Measurements from ENCODE around the gene TDRD9.
A peak's percentile ranks its signal among the peaks of the same experiment; 100 is the strongest.
"Not testable (repeated sequence)": the region's sequence is repeated elsewhere in the genome, so short reads cannot be mapped to it uniquely, and the experiment has no call there.

TDRD9 gene

DNA sequence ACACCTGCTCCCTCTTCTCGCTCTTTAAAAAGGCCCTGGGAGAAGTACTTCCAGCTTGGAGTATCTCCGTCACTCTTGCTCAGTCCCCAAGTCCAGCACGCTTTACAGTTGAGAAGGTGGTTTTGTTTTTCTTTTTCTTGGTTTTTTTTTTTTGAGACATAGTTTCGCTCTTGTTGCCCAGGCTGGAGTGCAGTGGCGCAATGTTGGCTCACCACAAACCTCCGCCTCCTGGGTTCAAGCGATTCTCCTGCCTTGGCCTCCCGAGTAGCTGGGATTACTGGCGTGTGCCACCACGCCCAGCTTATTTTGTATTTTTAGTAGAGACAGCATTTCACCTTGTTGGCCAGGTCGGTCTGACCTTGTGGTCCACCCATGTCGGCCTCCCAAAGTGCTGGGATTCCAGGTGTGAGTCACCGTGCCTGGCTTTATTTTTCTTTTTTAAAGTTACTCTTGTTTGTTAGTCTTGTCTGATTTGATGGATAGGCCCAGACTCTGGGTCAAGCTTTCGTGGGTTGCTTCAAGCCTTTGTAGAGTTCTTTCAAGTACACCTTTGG is 1.9 kb downstream of the TDRD9 start:
- FAIRE-seq: no peak

DNA sequence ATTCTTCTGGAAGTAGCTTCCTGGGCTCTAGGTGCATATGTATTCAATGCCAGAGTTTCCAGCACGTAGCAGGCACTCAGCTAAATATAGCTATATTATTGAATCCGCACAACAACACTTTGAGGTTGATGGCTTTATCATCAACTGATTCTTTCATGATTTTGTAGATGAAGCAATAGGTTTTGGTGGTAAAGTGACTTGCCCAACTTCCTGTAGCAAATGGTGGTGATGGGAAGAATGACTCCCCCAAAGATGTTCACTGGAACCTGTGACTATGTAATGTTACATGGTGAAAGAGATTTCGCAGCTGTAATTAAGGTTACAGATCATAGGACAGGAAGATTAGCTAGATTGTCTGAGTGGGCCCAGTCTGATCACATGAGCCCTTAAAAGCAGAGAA is 3.2 kb downstream of the TDRD9 start:
- no peak for FAIRE-seq

DNA sequence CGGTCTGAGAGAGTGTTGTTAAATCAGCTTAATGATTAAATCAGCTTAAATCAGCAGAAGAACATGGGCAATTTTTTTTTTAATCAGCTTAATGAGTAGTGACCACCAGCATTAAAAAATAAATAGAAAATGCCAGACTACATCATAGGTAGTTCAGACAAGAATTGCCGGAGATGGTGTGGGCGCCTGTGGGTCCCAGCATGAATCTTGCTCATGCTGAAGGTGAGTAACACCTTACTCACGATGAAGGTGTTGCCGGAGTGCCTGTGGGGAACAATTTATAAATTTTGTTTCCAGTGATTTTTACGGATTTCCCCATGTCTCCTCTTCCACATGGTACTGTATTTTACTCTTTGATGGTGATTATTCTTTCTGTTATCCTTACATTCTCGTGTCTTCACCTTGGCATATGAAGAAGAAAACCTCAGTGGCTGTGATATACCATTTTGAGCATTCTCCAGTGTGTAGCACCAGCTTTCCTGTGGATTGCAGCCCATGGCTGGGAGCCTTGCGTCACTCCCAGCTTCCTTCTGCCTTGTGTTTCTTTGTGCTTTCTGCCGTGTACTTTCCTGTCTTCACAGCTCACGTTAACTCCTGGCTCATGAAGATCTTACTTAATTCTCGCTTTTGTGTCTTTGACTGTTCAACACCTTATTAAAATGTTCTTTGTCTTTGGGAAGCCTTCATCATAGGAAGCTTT is 4.7 kb downstream of the TDRD9 start:
- FAIRE-seq: no peak

DNA sequence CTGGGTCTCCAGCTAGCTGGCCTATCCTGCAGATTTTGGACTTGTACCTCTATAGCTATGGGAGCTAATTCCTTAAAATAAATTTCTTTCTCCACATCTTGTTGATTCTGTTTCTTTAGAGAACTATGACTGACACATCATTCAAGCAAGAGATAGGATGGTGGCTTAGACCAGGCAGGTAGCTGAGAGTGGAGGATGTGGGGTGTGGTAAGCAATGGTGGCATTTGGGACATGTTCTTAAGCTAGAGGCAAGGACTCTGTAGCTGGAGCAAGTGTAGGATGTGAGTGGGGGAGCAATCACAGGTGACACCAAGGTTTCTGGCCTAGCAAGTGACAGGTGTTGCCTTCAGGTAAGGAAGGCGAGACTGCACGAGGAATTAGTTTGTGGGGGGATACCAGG is 6.8 kb downstream of the TDRD9 start:
- FAIRE-seq: no peak

DNA sequence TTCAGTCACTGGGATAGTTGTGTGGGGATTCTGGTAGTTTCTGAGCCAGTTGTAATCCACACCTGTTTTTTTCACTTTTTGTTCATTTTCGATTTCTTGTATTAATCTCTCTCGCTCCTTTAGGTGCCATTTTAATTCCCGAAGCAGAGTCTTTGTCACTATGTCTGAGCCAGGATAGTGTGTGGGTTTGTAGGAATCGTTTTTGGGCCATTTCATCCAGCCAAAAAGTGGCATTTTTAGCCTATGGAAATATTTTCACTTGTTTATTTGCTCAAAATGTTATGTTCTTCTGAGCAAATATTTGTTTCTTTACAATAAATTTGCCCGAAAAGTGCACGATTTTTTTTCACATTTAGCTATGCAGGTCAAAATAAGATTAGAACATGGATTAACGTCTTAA is 13.2 kb downstream of the TDRD9 start:
- no peak for FAIRE-seq

DNA sequence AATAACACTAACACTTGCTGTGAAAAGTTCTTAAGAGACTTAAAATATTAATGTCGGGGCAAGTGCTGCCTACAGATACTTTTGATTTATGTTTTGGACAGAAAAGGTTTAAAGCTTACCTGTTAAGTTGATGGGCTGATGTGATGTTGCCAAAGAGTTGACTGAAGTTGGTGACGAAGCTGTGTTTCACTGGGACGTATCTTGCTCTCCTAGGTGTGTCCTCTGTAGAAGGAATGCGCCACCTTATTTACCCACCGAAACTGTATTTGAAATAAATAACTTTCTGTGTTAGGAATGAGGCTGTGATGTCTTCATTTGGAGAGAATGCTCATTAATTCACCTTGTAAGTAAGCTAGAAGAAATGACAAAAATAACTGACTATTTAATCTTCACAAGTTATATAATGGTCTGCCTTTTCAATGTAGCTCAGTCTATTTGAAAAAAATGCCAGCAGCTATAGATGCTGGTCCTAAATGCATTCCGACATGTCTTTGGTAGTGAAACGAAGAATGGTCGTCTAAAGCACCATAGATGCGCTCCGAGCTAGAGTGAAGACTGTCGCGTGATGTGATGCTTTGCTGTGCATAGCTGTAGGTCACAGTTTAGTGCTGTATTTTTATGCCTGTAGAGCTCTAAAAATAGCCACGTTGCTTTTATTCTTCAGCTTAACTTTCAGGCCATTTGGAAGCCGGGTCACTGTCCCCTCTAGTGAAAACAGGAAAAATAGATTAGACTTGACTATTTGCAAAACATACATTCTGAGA is 13.9 kb downstream of the TDRD9 start, which contains the start of gene RD3L:
RD3L (minus strand) TSS at position 557 of the 764 bp plus-strand sequence. CDS start 834 bp downstream, outside the sequence.
- FAIRE-seq: no peak

DNA sequence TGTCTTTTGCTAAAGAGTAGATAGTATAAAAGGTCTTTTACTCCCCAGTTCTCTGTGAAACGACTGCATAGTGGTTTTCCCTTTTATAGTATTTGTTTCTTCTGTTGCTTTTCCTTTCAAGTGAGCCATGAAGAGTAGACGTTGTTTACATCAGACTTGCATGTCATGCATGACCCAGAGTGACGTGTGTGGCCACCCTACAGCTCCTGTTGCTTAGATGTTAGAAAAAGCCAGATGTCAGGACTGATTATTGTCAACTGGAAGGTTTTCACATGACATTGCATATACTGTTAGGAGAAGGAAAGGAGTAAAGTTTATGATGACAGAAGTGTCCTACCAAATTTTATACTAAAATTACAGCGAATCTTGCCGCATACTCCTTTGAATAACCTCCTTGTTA is 15.4 kb downstream of the TDRD9 start:
- no peak for FAIRE-seq

DNA sequence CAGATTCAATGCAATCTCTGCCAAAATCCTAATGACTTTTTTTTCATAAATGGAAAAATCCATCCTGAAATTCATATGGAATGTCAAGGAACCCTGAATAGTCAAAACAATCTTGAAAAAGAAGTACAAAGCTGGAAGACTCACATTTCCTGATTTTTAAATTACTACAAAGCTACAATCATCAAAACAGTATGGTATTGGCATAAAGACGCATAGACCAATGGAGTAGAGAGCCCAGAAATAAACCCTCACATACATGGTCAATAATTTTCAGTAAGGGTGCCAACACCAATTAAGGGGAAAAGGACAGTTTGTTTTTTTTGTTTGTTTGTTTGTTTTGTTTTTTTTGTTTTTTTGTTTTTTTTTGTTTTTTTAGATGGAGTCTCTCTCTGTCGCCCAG is 18.7 kb downstream of the TDRD9 start:
- FAIRE-seq: no peak

DNA sequence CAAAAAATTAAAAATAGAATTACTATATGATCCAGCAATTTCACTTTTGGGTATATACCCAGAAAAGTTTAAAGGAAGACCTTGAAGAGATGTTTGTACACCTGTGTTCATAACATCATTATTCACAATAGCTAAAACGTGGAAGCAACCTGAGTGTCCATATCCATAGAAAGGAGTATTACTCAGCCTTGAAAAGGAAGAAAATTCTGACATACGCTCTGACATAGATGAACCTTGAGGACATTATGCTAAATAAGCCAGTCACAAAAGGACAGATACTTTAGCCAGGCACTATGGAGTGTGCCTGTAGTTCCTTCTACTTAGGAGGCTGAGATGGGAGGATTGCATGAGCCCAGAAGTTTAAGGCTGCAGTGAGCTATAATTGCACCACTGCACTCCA is 20.2 kb downstream of the TDRD9 start:
- no peak for FAIRE-seq

DNA sequence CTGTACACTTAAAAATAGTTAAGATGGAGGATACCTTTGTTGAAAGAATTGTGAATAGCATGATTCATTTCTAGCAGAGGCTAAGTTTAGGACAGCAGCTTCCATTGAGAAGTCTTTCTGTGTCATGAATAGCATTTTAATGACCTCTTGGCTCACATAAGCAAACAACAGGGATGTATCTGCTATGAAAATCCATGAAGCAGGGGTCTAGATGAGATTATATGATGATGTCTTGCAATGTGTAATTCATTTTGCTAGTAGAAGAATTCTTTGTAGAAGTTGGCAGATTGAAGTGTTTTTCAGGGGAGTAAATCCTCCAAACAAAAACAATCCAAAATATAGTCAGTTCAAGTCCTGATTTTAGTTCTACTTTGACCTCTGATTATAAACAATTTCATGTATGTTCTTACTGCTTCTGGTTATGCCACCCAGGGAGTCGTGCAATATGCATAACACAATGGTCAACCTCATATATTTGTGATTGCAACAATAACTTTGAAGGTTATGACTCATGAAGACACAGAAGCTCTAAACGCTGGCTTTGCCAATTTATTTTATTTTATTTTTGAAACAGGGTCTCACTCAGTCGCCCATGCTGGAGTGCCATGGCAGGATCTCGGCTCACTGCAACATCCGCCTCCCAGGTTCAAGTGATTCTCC is 21.0 kb downstream of the TDRD9 start:
- FAIRE-seq: no peak

DNA sequence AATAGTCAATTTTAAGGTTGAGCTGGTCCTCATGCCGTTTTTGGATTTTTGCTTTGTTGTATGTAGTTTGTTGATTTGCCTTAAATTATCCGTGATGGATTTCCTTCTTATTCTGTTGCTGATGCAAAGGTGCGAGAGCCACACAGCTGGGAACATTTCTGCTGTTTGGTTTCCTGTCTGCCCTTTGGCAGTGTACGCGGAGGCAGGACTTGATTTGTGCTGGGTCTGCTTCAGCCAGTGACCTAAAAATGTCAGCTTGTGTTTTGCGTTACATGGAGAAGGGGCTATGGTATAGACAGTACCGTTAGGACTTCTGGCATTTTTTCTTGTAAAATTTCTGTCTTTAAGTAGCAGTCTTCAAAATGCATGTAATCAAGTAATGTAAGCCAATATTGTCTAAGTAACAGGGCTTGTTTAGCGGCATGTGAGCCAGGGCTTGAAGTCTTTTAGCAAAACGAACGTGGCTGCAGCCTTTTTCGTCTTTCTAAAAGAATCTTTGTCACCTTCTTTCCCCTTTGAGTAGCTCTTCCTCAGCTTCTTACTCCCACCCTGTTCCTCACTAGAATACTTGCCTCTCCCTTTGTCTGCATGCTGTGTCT is 32.3 kb downstream of the TDRD9 start:
- FAIRE-seq: peak; percentile 24

DNA sequence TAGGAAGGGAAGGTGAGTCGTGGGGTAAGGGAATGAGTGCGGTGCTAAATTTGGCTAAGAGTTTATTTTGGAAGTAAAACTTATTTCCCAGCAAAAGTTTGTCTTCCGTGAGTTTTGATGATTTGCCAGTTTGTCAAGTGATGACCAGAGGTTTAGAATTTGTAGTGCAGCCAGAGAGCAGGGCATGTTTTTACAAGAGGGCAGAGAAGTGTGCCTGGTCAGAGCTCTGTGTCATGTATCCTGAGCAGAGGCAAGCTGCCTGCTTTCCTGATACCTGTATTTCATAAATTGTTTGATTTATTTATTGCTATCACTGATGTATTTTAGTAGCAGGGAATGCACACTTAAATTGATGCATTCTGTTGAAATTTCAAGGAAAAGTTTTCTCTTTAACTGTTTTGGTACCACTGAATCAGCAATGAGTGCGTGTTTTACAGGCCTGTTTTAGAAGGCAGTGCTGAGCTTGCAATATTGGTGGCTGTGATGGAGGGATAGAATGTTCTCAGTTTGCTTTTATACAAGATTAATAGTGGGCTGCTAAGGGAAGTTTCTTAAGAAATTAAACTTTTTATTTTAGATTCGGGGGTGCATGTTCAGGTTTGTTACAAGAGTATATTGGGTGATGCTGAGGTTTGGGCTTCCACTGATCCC is 33.8 kb downstream of the TDRD9 start:
- no peak for FAIRE-seq

DNA sequence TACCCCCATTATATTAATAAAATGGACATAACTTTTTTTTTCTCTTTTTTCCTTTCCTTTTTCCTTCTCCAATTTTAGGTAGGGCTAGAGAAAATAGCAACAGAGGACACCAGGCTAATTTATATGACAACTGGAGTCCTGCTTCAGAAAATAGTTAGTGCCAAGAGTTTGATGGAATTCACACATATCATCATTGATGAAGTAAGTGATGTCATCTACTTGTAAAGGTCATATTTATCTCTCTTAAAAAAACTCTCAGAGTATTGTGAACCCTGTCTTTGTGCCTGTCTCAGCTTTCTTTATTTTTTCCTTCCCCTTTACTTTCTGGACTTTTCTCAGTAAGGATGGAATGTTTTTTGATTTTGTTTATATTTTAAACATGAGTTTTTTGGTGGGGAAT is 38.4 kb downstream of the TDRD9 start:
- FAIRE-seq: no peak

DNA sequence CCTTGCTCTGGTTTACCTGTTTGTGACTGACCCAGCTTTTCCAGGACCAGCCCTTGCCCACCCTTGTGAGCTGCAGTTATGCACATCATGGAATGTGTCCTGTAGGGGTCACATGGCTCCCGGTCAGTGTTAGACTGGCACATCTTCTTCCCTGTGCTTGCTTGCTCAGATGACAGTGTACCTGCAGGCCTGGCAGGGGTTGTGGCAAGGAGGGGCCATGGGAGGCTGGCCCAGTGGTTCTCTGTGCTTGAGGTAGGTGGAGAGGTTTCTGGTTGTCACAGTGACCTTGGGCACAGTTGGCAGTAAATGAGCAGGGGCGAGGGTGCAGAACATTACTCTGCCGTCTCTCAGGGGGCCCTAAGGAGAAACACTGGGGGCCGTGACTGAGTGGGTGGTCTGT is 41.7 kb downstream of the TDRD9 start:
- no peak for FAIRE-seq

DNA sequence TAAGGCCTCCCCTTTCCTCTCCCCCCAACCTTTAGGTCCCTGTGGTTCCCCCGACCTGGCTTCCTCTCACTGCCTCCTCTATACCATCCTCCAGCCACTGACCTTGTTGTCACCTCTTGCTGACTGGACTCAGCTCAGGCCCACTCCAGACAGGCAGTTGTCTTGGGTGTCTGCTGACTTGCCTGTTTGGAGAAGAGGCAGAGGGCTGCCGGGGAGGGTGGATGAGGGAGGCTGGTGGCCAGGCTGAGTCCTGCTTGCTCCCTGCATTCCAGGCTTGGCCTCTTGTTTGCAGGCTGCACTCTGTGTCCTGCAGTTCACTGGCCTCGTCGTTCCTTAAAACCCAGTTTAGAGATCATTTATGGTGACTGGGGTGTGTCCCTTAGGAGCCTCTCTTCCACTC is 45.1 kb downstream of the TDRD9 start:
- FAIRE-seq: no peak

DNA sequence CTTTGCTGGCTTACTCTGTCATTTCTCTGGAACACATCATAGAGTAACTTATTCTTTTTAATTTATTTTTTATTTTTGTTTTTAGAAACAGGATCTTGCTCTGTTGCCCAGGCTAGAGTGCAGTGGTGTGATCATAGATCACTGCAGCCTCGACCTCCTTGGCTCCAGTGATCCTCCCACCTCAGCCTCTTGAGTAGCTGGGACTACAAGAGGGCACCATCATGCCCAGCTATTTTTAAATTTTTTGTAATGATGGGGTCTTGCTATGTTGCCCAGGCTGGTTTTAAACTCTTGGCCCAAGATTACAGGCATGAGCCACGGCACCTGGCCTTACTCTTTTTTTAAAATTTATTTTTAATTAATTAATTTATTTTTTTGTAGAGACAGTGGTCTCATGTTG is 46.3 kb downstream of the TDRD9 start:
- FAIRE-seq: no peak

DNA sequence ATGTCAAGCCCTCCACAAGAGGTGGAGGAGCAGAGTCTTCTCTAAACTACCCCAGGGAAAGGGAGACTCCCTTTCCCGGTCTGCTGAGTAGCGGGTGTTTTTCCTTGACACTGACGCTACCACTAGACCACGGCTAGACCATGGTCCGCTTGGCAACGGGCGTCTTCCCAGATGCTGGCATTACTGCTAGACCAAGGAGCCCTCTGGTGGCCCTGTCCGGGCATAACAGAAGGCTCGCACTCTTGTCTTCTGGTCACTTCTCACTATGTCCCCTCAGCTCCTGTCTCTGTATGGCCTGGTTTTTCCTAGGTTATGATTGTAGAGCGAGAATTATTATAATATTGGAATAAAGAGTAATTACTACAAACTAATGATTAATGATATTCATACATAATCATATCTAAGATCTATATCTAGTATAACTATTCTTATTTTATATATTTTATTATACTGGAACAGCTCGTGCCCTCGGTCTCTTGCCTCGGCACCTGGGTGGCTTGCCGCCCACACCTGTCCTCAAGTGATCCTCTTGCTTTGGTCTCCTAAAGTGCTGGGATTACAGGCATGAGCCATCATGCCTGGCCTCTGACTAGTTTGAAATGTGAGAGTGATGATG is 52.5 kb downstream of the TDRD9 start:
- not testable (repeated sequence) for FAIRE-seq

DNA sequence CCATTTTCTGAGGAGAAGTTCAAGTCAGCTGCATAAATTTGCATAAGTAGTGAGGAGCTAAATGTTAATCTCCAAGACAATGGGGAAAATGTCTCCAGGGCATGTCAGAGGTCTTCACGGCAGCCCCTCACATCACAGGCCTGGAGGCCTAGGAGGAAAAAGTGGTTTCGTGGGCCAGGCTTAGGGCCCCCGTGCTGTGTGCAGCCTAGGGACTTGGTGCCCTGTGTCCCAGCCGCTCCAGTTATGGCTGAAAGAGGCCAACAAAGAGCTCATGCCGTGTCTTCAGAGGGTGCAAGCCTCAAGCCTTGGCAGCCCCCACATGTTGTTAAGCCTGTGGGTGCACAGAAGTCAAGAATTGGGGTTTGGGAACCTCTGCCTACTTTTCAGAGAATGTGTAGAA is 55.9 kb downstream of the TDRD9 start:
- FAIRE-seq: no peak

DNA sequence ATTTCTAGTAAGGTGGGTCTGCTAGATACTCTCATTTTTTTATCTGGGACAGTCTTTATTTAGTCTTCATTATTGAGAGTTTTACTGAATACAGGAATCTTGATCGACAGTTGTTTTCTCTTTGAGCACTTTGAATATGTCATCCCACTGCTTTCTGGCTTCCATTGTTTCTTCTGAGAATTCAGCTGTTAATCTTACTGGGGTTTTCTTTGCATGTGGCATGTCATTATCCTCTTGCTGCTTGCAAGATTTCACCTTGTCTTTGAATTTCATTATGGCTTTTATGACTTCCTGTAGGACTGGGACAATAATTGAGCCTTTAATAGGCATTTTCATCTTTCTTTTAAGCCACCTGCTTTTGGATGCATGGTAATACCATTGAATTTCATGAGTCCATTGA is 60.8 kb downstream of the TDRD9 start:
- no peak for FAIRE-seq

DNA sequence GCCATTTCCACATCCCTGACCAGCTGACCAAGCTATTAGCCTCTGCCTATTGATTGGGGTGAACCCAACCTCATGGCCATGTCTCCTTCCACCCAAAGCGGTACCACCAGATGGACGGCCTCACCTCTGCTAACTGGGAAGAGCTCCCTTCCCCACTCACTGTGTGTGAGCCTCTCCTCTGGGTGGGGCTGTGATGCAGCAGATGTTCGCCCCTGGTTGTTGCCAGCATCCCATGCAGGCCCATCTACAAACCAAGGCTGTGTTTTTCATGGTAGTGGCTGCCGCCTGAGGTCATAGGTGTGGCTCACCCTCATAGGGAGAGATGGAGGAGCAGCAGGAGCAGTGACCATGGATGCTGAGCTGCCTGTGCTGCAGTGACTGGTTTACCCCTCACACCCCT is 61.7 kb downstream of the TDRD9 start:
- no peak for FAIRE-seq

DNA sequence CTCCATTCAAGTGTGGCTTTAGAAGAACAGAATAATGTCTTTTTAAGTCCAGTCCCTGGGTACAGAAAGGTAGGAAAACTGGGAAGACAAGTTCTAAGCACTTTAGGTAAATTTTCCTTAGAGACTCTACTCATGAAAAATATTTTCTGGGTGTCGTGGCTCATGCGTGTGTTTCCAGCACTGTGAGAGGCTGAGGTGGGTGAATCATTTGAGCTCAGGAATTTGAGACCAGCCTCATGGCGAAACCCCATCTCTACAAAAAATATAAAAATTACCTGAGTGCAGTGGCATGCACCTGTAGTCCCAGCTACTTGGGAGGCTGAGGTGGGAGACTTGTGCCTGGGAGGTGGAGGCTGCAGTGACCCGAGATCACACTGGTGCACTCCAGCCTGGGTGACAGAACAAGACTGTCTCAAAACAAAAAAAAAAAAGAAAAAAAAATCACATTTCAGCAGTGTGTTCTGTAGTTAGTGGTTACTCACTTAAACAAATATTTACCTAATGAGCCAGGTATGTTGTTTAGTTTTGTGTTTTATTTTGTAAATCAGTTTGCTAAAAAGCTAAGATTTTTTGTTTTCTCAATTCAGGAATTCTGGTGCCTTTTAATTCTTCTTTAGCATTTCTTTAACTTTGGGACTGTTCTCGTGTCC is 66.4 kb downstream of the TDRD9 start:
- FAIRE-seq: no peak

DNA sequence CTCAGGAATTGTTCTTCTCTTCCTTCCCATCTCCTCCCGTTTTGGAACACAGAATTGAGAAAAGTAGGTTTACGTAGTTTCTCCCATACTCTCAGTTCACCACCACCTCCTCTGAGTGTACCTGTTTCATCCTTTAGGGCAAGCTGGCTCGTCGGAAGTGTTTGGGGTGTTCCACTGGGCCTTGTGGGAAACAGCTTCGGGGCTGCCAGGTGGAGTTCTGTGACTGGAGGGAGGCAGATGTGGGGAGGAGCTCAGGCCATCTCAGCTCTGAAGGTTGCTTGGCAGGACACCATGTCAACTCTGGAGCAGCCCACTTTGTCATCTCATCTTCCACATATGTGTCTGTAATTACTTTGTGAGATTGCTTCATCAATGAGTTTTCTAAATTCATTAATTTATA is 67.6 kb downstream of the TDRD9 start:
- FAIRE-seq: no peak

All from islet of Langerhans (tissue), 1 donor.